GM10266 (cell line): Measurements from ENCODE around the gene PPCDC.
A peak's percentile ranks its signal among the peaks of the same experiment; 100 is the strongest.

Experiments
- DNase-seq: peaks from one replicate; pipeline ENCODE4 v3.0.0; 2012; ENCODE audit errors: extremely low spot score
- TF ChIP-seq, protein P1 (sequence below): IDR thresholded peaks from 2 replicates; pipeline ENCODE4 v1.5.1; 2012; ENCODE audit warnings: mild to moderate bottlenecking, low read depth; ENCODE audit not compliant: control insufficient read depth, insufficient read depth; ENCODE audit errors: missing control alignments

The PPCDC gene

GRCh38 chr15:74995779-74996765, 27.3 kb upstream of the PPCDC start:
- no peak for DNase-seq

GRCh38 chr15:74997141-74997540, 26.2 kb upstream of the PPCDC start:
- TF ChIP-seq, protein P1, sequence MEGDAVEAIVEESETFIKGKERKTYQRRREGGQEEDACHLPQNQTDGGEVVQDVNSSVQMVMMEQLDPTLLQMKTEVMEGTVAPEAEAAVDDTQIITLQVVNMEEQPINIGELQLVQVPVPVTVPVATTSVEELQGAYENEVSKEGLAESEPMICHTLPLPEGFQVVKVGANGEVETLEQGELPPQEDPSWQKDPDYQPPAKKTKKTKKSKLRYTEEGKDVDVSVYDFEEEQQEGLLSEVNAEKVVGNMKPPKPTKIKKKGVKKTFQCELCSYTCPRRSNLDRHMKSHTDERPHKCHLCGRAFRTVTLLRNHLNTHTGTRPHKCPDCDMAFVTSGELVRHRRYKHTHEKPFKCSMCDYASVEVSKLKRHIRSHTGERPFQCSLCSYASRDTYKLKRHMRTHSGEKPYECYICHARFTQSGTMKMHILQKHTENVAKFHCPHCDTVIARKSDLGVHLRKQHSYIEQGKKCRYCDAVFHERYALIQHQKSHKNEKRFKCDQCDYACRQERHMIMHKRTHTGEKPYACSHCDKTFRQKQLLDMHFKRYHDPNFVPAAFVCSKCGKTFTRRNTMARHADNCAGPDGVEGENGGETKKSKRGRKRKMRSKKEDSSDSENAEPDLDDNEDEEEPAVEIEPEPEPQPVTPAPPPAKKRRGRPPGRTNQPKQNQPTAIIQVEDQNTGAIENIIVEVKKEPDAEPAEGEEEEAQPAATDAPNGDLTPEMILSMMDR: no peak
- no peak for DNase-seq

More at GRCh38 chr15:74995779-74996765, 27.3 kb upstream of the PPCDC start:
- TF ChIP-seq, protein P1: no peak

- TF ChIP-seq, protein P1: no peak
- no peak for DNase-seq
Measured at GRCh38 chr15:74997543-74997942, 25.8 kb upstream of the PPCDC start.

GRCh38 chr15:75001310-75001709, 22.1 kb upstream of the PPCDC start:
- TF ChIP-seq, protein P1: no peak
- no peak for DNase-seq

- TF ChIP-seq, protein P1: no peak
- no peak for DNase-seq
Measured at GRCh38 chr15:75002398-75002797, 21.0 kb upstream of the PPCDC start.

GRCh38 chr15:75007216-75007615, 16.2 kb upstream of the PPCDC start:
- no peak for DNase-seq
- TF ChIP-seq, protein P1: no peak

- peak; percentile 47 for DNase-seq
- TF ChIP-seq, protein P1: no peak
Measured at GRCh38 chr15:75008221-75008625, 15.2 kb upstream of the PPCDC start.
